ENCODE measurements around the gene PRKAG1. TPM values are rescaled to one million over a fixed set of nuclear protein-coding genes. Genes with fewer than 3 reads are reported as not detected.

PRKAG1 gene
- 56.9 and 62.5 TPM in 2 replicates for total RNA-seq

GRCh38 chr12:49018261-49019119 lies at the start of gene PRKAG1:
PRKAG1 (minus strand) TSS chr12:49018776; CDS start chr12:49018740, 36 bp downstream.

GRCh38 chr12:49060237-49061156 lies 41.9 kb upstream of the PRKAG1 start, which contains the start of gene KMT2D:
KMT2D (minus strand) TSS chr12:49060794; CDS start chr12:49055324, 5,470 bp downstream.

GRCh38 chr12:48999371-49000131 lies 19.0 kb downstream of the PRKAG1 start, which contains the start of gene DDN:
DDN (minus strand) TSS chr12:48999375; CDS start chr12:48999287, 88 bp downstream.

GRCh38 chr12:48978291-48978740 lies 40.3 kb downstream of the PRKAG1 start, which contains the start of gene WNT1:
WNT1 (plus strand) TSS chr12:48978322; CDS start chr12:48978651, 329 bp downstream.

GRCh38 chr12:48957141-48958048 lies 61.2 kb downstream of the PRKAG1 start, which contains the start of gene ARF3:
ARF3 (minus strand) TSS chr12:48957487; CDS start chr12:48941095, 16,392 bp downstream.

Other genes with a start within 250 kb of the PRKAG1 start
- gene ADCY6, start 229.7 kb downstream of the PRKAG1 start, total RNA-seq: 17.5 and 37.4 TPM in 2 replicates
- gene CACNB3, start 200.3 kb downstream of the PRKAG1 start, total RNA-seq: 11.7 and 27.3 TPM in 2 replicates
- 39.7 and 41.5 TPM in 2 replicates for gene DDX23, start 166.6 kb downstream of the PRKAG1 start, total RNA-seq
- 0.18 TPM in 1 of 2 replicates, not detected in the other for gene RND1, start 152.9 kb downstream of the PRKAG1 start, total RNA-seq
- 57.0 and 72.1 TPM in 2 replicates for gene FKBP11, start 93.3 kb downstream of the PRKAG1 start, total RNA-seq
- 72.0 and 83.8 TPM in 2 replicates for gene ARF3, start 61.3 kb downstream of the PRKAG1 start, total RNA-seq
- gene WNT10B, start 47.0 kb downstream of the PRKAG1 start, total RNA-seq: 0.18 TPM in 1 of 2 replicates, not detected in the other
- gene WNT1, start 40.5 kb downstream of the PRKAG1 start, total RNA-seq: not detected in 2 replicates
- 0.32 TPM in 1 of 2 replicates, not detected in the other for gene DDN, start 19.4 kb downstream of the PRKAG1 start, total RNA-seq
- gene KMT2D, start 42.0 kb upstream of the PRKAG1 start, total RNA-seq: 21.1 and 23.6 TPM in 2 replicates
- gene RHEBL1, start 51.2 kb upstream of the PRKAG1 start, total RNA-seq: not detected in 2 replicates
- gene DHH, start 76.0 kb upstream of the PRKAG1 start, total RNA-seq: not detected in 2 replicates
- 45.7 and 63.5 TPM in 2 replicates for gene LMBR1L, start 92.1 kb upstream of the PRKAG1 start, total RNA-seq
- gene TUBA1B, start 112.6 kb upstream of the PRKAG1 start, total RNA-seq: 1,105 and 1,347 TPM in 2 replicates
- gene TUBA1A, start 170.3 kb upstream of the PRKAG1 start, total RNA-seq: 328 and 443 TPM in 2 replicates
- gene TUBA1C, start 246.3 kb upstream of the PRKAG1 start, total RNA-seq: 449 and 490 TPM in 2 replicates